Activated CD4-positive, alpha-beta T cell treated with anti-CD3 and anti-CD28 coated beads, Interleukin-2, amount 50 U/mL, for 16 hours (primary cell): Measurements from ENCODE around the gene ADAT3.
A peak's percentile ranks its signal among the peaks of the same experiment; 100 is the strongest.

Experiments
- DNase-seq: peaks from one replicate; pipeline ENCODE4 v3.0.0-alpha.2; 2020

Gene ADAT3

GRCh38 chr19:1942934-1943555 lies 37.8 kb downstream of the ADAT3 start:
- DNase-seq = no peak

GRCh38 chr19:1943661-1944087 lies 38.5 kb downstream of the ADAT3 start:
- no peak for DNase-seq

- DNase-seq = no peak
These were observed 39.1 kb downstream of the ADAT3 start for GRCh38 chr19:1944088-1944915.

- DNase-seq = no peak
These were observed 39.8 kb downstream of the ADAT3 start for GRCh38 chr19:1944916-1945561.

GRCh38 chr19:1945899-1946298 lies 40.7 kb downstream of the ADAT3 start:
- peak; percentile 21 for DNase-seq

GRCh38 chr19:1947651-1948209 lies 42.5 kb downstream of the ADAT3 start:
- DNase-seq = no peak

GRCh38 chr19:1949304-1950101 lies 44.3 kb downstream of the ADAT3 start:
- no peak for DNase-seq

- DNase-seq = no peak
These were observed 45.4 kb downstream of the ADAT3 start for GRCh38 chr19:1950640-1951039.

- DNase-seq = no peak
These were observed 47.4 kb downstream of the ADAT3 start for GRCh38 chr19:1952635-1953034.

- no peak for DNase-seq
These were observed 47.8 kb downstream of the ADAT3 start for GRCh38 chr19:1953037-1953436.

- no peak for DNase-seq
These were observed 48.4 kb downstream of the ADAT3 start for GRCh38 chr19:1953441-1954094.

GRCh38 chr19:1954532-1954933 lies 49.3 kb downstream of the ADAT3 start:
- no peak for DNase-seq

- DNase-seq = no peak
These were observed 50.2 kb downstream of the ADAT3 start for GRCh38 chr19:1955171-1956121.

- no peak for DNase-seq
These were observed 50.9 kb downstream of the ADAT3 start for GRCh38 chr19:1956122-1956494.

GRCh38 chr19:1956868-1957492 lies 51.8 kb downstream of the ADAT3 start:
- no peak for DNase-seq

- no peak for DNase-seq
These were observed 52.5 kb downstream of the ADAT3 start for GRCh38 chr19:1957562-1958248.

- DNase-seq = no peak
These were observed 54.9 kb downstream of the ADAT3 start for GRCh38 chr19:1959928-1960589.

- DNase-seq = no peak
These were observed 56.0 kb downstream of the ADAT3 start for GRCh38 chr19:1961000-1961883.
